Stimulated activated CD8-positive, alpha-beta memory T cell treated with anti-CD3 and anti-CD28 coated beads, Interleukin-12 subunit alpha, Interleukin-12 subunit beta, amount 100 ng/mL, for 24 hours (primary cell): Measurements from ENCODE around the gene DHX34.
"Not testable (repeated sequence)": the region's sequence is repeated elsewhere in the genome, so short reads cannot be mapped to it uniquely, and the experiment has no call there.

Source experiments
- DNase-seq: peaks from one replicate; pipeline ENCODE4 v3.0.0-alpha.2; 2020; ENCODE audit errors: extremely low read depth

The DHX34 gene

GRCh38 chr19:47331490-47331889 lies 17.6 kb upstream of the DHX34 start:
- no peak for DNase-seq

- no peak for DNase-seq
These were observed 17.1 kb upstream of the DHX34 start, which contains the start of gene C5AR2 for GRCh38 chr19:47331931-47332547. TSS of gene C5AR2 (plus strand) at chr19:47332175. CDS start at chr19:47340800, 8,625 bp downstream.

GRCh38 chr19:47336765-47337718 lies 12.1 kb upstream of the DHX34 start:
- DNase-seq, result not testable (repeated sequence)

GRCh38 chr19:47339196-47339880 lies 9.8 kb upstream of the DHX34 start:
- no peak for DNase-seq

- DNase-seq, result no peak
These were observed 8.5 kb upstream of the DHX34 start for GRCh38 chr19:47340477-47341208.

GRCh38 chr19:47341734-47342133 lies 7.4 kb upstream of the DHX34 start:
- no peak for DNase-seq

GRCh38 chr19:47343194-47343802 lies 5.8 kb upstream of the DHX34 start:
- DNase-seq, result no peak

GRCh38 chr19:47344425-47344824 lies 4.7 kb upstream of the DHX34 start:
- DNase-seq, result no peak

- DNase-seq, result not testable (repeated sequence)
These were observed 3.1 kb upstream of the DHX34 start for GRCh38 chr19:47346024-47346423.

GRCh38 chr19:47350630-47351029 lies 1.5 kb downstream of the DHX34 start:
- DNase-seq, result no peak

- DNase-seq, result no peak
These were observed 2.4 kb downstream of the DHX34 start for GRCh38 chr19:47351548-47351947.

- DNase-seq, result no peak
These were observed 3.0 kb downstream of the DHX34 start for GRCh38 chr19:47352095-47352494.

- no peak for DNase-seq
These were observed 4.2 kb downstream of the DHX34 start for GRCh38 chr19:47353307-47353712.

GRCh38 chr19:47356900-47357299 lies 7.8 kb downstream of the DHX34 start:
- DNase-seq, result no peak

- no peak for DNase-seq
These were observed 8.9 kb downstream of the DHX34 start for GRCh38 chr19:47357788-47358680.

GRCh38 chr19:47358936-47359335 lies 9.8 kb downstream of the DHX34 start:
- no peak for DNase-seq

GRCh38 chr19:47362321-47362720 lies 13.2 kb downstream of the DHX34 start:
- no peak for DNase-seq

GRCh38 chr19:47363758-47364531 lies 14.8 kb downstream of the DHX34 start:
- DNase-seq, result no peak

GRCh38 chr19:47365455-47365854 lies 16.3 kb downstream of the DHX34 start:
- not testable (repeated sequence) for DNase-seq
